IMR-90 (cell line): ENCODE data around the gene OR2B6. TPM values are rescaled to one million over a fixed set of nuclear protein-coding genes. Genes with fewer than 3 reads are reported as not detected.

Source experiments
- ATAC-seq: fragments of 200-7000 bp; cut with Tn5 transposase; 2 replicates; pipeline ENCODE4 v1.9.1; 2020; ENCODE audit warnings: low read depth, mild to moderate bottlenecking, moderate library complexity
- BruUV-seq: library from RNA; stranded (reverse); fragments of 400-500 nt; replicated peaks from 2 replicates; lab custom pipeline; 2021; lab: Mats Ljungman, UMichigan
- CTCF ChIA-PET: fragments of 300-600 bp; formaldehyde crosslinking; extraction: SDS; loops from one replicate; lab custom pipeline; 2021; ENCODE audit warnings: antibody characterized with exemption; lab: Yijun Ruan, JAX
- POLR2A ChIA-PET: fragments of 300-600 bp; sonication (Branson Sonifier 250); formaldehyde crosslinking; loops from one replicate; lab custom pipeline; 2022; ENCODE audit warnings: antibody characterized with exemption; ENCODE audit not compliant: unreplicated experiment; lab: Charles Lee
- DNase-seq: peaks from one replicate; pipeline ENCODE4 v3.0.0; 2013
- H2AFZ ChIP-seq: replicated peaks from 2 replicates; pipeline ENCODE3; 2013; ENCODE audit warnings: low read length, mild to moderate bottlenecking; ENCODE audit not compliant: poor library complexity
- H2AK5ac ChIP-seq: 2 replicates; pipeline ENCODE4 v1.6.1; 2013; ENCODE audit warnings: low read depth, low read length, inconsistent platforms
- H2AK9ac ChIP-seq: replicated peaks from 2 replicates; pipeline ENCODE3; 2013; ENCODE audit warnings: mild to moderate bottlenecking, low read depth, low read length, moderate library complexity; ENCODE audit not compliant: poor library complexity
- H2BK120ac ChIP-seq: 2 replicates; pipeline ENCODE4 v1.6.1; 2013; ENCODE audit warnings: low read depth, low read length, inconsistent platforms
- H2BK15ac ChIP-seq: 3 replicates; pipeline ENCODE4 v1.6.1; 2013; ENCODE audit warnings: low read depth, low read length, inconsistent platforms
- H2BK20ac ChIP-seq: 2 replicates; pipeline ENCODE4 v1.6.1; 2013; ENCODE audit warnings: low read depth, mild to moderate bottlenecking, inconsistent platforms, low read length, moderate library complexity
- H2BK5ac ChIP-seq: 2 replicates; pipeline ENCODE4 v1.6.1; 2013; ENCODE audit warnings: mild to moderate bottlenecking, low read depth, low read length, inconsistent platforms; ENCODE audit not compliant: poor library complexity, severe bottlenecking
- H3K14ac ChIP-seq: replicated peaks from 2 replicates; pipeline ENCODE4 v1.6.1; 2013; ENCODE audit warnings: low read depth, low read length, inconsistent platforms
- H3K18ac ChIP-seq: 2 replicates; pipeline ENCODE4 v1.6.1; 2013; ENCODE audit warnings: low read depth, low read length, control low read depth
- H3K23ac ChIP-seq: 2 replicates; pipeline ENCODE4 v1.6.1; 2013; ENCODE audit warnings: low read depth, low read length, inconsistent platforms
- H3K27ac ChIP-seq: 2 replicates; pipeline ENCODE4 v1.5.1; 2013; ENCODE audit warnings: mild to moderate bottlenecking, control low read depth, low read length; ENCODE audit not compliant: insufficient read depth
- H3K27me3 ChIP-seq: 2 replicates; pipeline ENCODE4 v1.6.1; 2013; ENCODE audit warnings: low read length; ENCODE audit not compliant: control insufficient read depth, insufficient read depth
- H3K36me3 ChIP-seq: 2 replicates; pipeline ENCODE4 v1.6.1; 2013; ENCODE audit warnings: low read length, mixed read lengths; ENCODE audit not compliant: control insufficient read depth, insufficient read depth
- H3K4ac ChIP-seq: 2 replicates; pipeline ENCODE4 v1.6.1; 2013; ENCODE audit warnings: low read depth, low read length, inconsistent platforms
- H3K4me1 ChIP-seq: 2 replicates; pipeline ENCODE4 v1.6.1; 2013; ENCODE audit warnings: low read length, mixed read lengths; ENCODE audit not compliant: control insufficient read depth, insufficient read depth
- H3K4me2 ChIP-seq: 2 replicates; pipeline ENCODE4 v1.6.1; 2013; ENCODE audit warnings: low read depth, mild to moderate bottlenecking, control low read depth, low read length, moderate library complexity
- H3K4me3 ChIP-seq: 2 replicates; pipeline ENCODE4 v1.5.1; 2013; ENCODE audit warnings: low read depth, mild to moderate bottlenecking, control low read depth, low read length, moderate library complexity; ENCODE audit not compliant: insufficient read depth
- H3K56ac ChIP-seq: 2 replicates; pipeline ENCODE4 v1.6.1; 2013; ENCODE audit warnings: low read length, inconsistent platforms; ENCODE audit not compliant: insufficient read depth; ENCODE audit errors: extremely low read depth
- H3K79me1 ChIP-seq, 2 experiments: 2 replicates each; pipeline ENCODE4 v1.6.1; 2013; ENCODE audit warnings: low read length in 2 of 2, inconsistent platforms in 1 of 2, low read depth in 1 of 2
- H3K9ac ChIP-seq: 2 replicates; pipeline ENCODE4 v1.6.1; 2013; ENCODE audit warnings: low read depth, low read length, control low read depth
- H3K9me1 ChIP-seq: 2 replicates; pipeline ENCODE4 v1.6.1; 2013; ENCODE audit warnings: low read length, inconsistent platforms; ENCODE audit not compliant: insufficient read depth
- H3K9me3 ChIP-seq: 2 replicates; pipeline ENCODE4 v1.6.1; 2013; ENCODE audit warnings: low read length; ENCODE audit not compliant: control insufficient read depth, insufficient read depth
- H4K20me1 ChIP-seq: 2 replicates; pipeline ENCODE4 v1.6.1; 2013; ENCODE audit warnings: low read length, inconsistent platforms; ENCODE audit not compliant: insufficient read depth
- H4K5ac ChIP-seq: 2 replicates; pipeline ENCODE4 v1.6.1; 2013; ENCODE audit warnings: mild to moderate bottlenecking, low read depth, low read length, control low read depth
- H4K8ac ChIP-seq, 2 experiments: 2 replicates each; pipeline ENCODE4 v1.6.1; 2013; ENCODE audit warnings: low read depth in 2 of 2, low read length in 2 of 2, control low read depth in 1 of 2, inconsistent platforms in 1 of 2
- H4K91ac ChIP-seq: 2 replicates; pipeline ENCODE4 v1.6.1; 2013; ENCODE audit warnings: low read depth, low read length, inconsistent platforms; ENCODE audit not compliant: insufficient read depth
- CEBPB ChIP-seq: IDR thresholded peaks from 2 replicates; pipeline ENCODE4 v1.6.1; 2012; ENCODE audit warnings: low read depth, low read length, improper control_type of control experiment
- CHD1 ChIP-seq: IDR thresholded peaks from 2 replicates; pipeline ENCODE4 v1.6.1; 2012; ENCODE audit warnings: low read depth, low read length, improper control_type of control experiment
- FOS ChIP-seq: fragments of 150-350 bp; IDR thresholded peaks from 2 replicates; pipeline ENCODE4 v1.6.1; 2016; ENCODE audit warnings: low read depth, low read length
- MAFK ChIP-seq: IDR thresholded peaks from 2 replicates; pipeline ENCODE4 v1.6.1; 2012; ENCODE audit warnings: low read depth, low read length, improper control_type of control experiment
- MXI1 ChIP-seq: IDR thresholded peaks from 2 replicates; pipeline ENCODE4 v1.6.1; 2012; ENCODE audit warnings: low read depth, mild to moderate bottlenecking, low read length, moderate library complexity, borderline replicate concordance
- RAD21 ChIP-seq: IDR thresholded peaks from 2 replicates; pipeline ENCODE4 v1.6.1; 2012; ENCODE audit warnings: low read length, improper control_type of control experiment
- RCOR1 ChIP-seq: IDR thresholded peaks from 2 replicates; pipeline ENCODE4 v1.6.1; 2012; ENCODE audit warnings: mild to moderate bottlenecking, low read length, improper control_type of control experiment; ENCODE audit not compliant: insufficient replicate concordance
- RFX5 ChIP-seq: IDR thresholded peaks from 2 replicates; pipeline ENCODE4 v1.8.0; 2012; ENCODE audit warnings: low read depth, mild to moderate bottlenecking, low read length, moderate library complexity
- SMC3 ChIP-seq: fragments of 150-350 bp; IDR thresholded peaks from 2 replicates; pipeline ENCODE4 v1.6.1; 2016; ENCODE audit warnings: low read depth, mild to moderate bottlenecking, antibody characterized with exemption, low read length, moderate library complexity
- USF2 ChIP-seq: fragments of 150-350 bp; IDR thresholded peaks from 2 replicates; pipeline ENCODE4 v1.6.1; 2017; ENCODE audit warnings: mild to moderate bottlenecking, antibody characterized with exemption, low read length, low read depth
- WGBS, 2 experiments: methylation state at CpG; one replicate each; pipeline versions ENCODE4 v1.1.5 to v1.1.7; 2013; ENCODE audit warnings: missing lambda C conversion rate in 2 of 2; ENCODE audit not compliant: insufficient read length in 1 of 2; ENCODE audit errors: extremely low coverage in 2 of 2; 5-methylcytosine and 5-hydroxymethylcytosine counted together
- dilution Hi-C: fragments of 300-500 bp; cut with HindIII; formaldehyde crosslinking; loops from one replicate; pipeline ENCODE4 v1.14.3; 2018; ENCODE audit warnings: low sequenced_read_pairs; ENCODE audit not compliant: unreplicated experiment
- in situ Hi-C: fragments of 300-500 bp; cut with MboI; formaldehyde crosslinking; loops from 3 replicates; pipeline ENCODE4 v1.14.3; 2019; ENCODE audit warnings: low sequenced_read_pairs, inconsistent platforms, mixed read lengths
- intact Hi-C: fragments of 100-400 bp; cut with micrococcal nuclease; formaldehyde crosslinking; loops from 2 replicates; pipeline ENCODE4 v1.10.0; 2022
- polyA plus RNA-seq, 3 experiments: library from polyadenylated mRNA; depleted of rRNA; stranded (reverse); fragments of >200 nt; gene quantifications; 2 replicates each; pipeline ENCODE4 v1.2.3, GENCODE V29; 2012; ENCODE audit warnings: low replicate concordance in 1 of 3
- total RNA-seq: library from RNA; depleted of rRNA; stranded (reverse); fragments of >200 nt; gene quantifications from 2 replicates; pipeline ENCODE4 v1.2.3, GENCODE V29; 2012

OR2B6 gene
- total and polyA plus RNA-seq, 2 of the 4 experiments (the other 2 are of a cell fraction), result not detected

GRCh38 chr6:28004350-28005151, 47.5 kb downstream of the OR2B6 start:
- no peak overlapping the region for H4K8ac ChIP-seq
- 67% methylated on average over 3 of the region's 5 CpGs; no CpG with 5 or more reads in 1 of the 2 experiments for WGBS, 2 experiments
- no peak overlapping the region for H3K4me3 ChIP-seq
- H3K9ac ChIP-seq, result no peak overlapping the region
- H4K91ac ChIP-seq, result no peak overlapping the region
- POLR2A ChIA-PET, result no interaction called here
- H4K20me1 ChIP-seq, result no peaks in the 10 kb centered on the region
- no peaks in the 10 kb centered on the region for H3K9me3 ChIP-seq
- H3K56ac ChIP-seq, result no peak overlapping the region
- dilution Hi-C loops, result no loop called here
- no peak overlapping the region for H3K14ac ChIP-seq
- intact Hi-C loops, result no loop called here
- CTCF ChIA-PET, result no interaction called here
- no peaks in the 10 kb centered on the region for H3K4me1 ChIP-seq
- H3K9me1 ChIP-seq, result no peaks in the 10 kb centered on the region
- no peak overlapping the region for H3K27ac ChIP-seq
- H3K4ac ChIP-seq, result no peak overlapping the region
- no peak overlapping the region for H2AK9ac ChIP-seq
- H3K27me3 ChIP-seq, result no peaks in the 10 kb centered on the region
- no peak overlapping the region for H3K23ac ChIP-seq
- ATAC-seq, result no peak
- H3K4me2 ChIP-seq, result no peak overlapping the region
- in situ Hi-C loops, result no loop called here
- H3K79me1 ChIP-seq, result no peaks in the 10 kb centered on the region
- H2AK5ac ChIP-seq, result no peak overlapping the region
- H3K18ac ChIP-seq, result no peak overlapping the region
- H4K5ac ChIP-seq, result no peak overlapping the region
- no peak overlapping the region for H2BK20ac ChIP-seq
- no peak overlapping the region for H2AFZ ChIP-seq
- H2BK15ac ChIP-seq, result no peak overlapping the region
- no peak overlapping the region for H2BK120ac ChIP-seq
- no peak for TF ChIP-seq RAD21
- no peak for TF ChIP-seq SMC3
- no peak for TF ChIP-seq MXI1
- no peak for TF ChIP-seq RFX5
- no peak for TF ChIP-seq CEBPB
- TF ChIP-seq RCOR1, result no peak
- no peak for TF ChIP-seq FOS
- no peak for TF ChIP-seq USF2
- TF ChIP-seq MAFK, result no peak
- no peak for TF ChIP-seq CHD1
- H3K36me3 ChIP-seq, result no peaks in the 10 kb centered on the region
- BruUV-seq, result no TSS peak
- DNase-seq, result no peak
- H2BK5ac ChIP-seq, result no peak overlapping the region
